Right atrium auricular region (tissue), 2 donors: ENCODE data around the gene GRIP2. TPM values are rescaled to one million over a fixed set of nuclear protein-coding genes. Genes with fewer than 3 reads are reported as not detected.

Experiments used
- DNase-seq: peaks from one replicate; pipeline ENCODE4 v3.0.0-alpha.2; 2019; ENCODE audit warnings: low spot score
- H3K27ac ChIP-seq, 2 donors: fragments of 200-600 bp; sonication (generic); 1 replicate in 1 of 2; 2 replicates in 1 of 2; pipeline ENCODE4 v1.5.1; 2016 to 2019
- H3K27me3 ChIP-seq, 2 donors: fragments of 200-600 bp; sonication (generic); one replicate each; pipeline versions ENCODE4 v1.5.1 to v1.6.0; 2017 to 2019
- H3K36me3 ChIP-seq: fragments of 200-600 bp; sonication (generic); one replicate; pipeline ENCODE4 v1.5.1; 2016
- H3K4me1 ChIP-seq, 2 donors: fragments of 200-600 bp; sonication (generic); one replicate each; pipeline versions ENCODE4 v1.5.1 to v1.6.0; 2017 to 2019
- H3K4me3 ChIP-seq, 2 donors: fragments of 200-600 bp; sonication (generic); 1 replicate in 1 of 2; 2 replicates in 1 of 2; pipeline ENCODE4 v1.5.1; 2017 to 2019; ENCODE audit warnings: mild to moderate bottlenecking in 1 of 2, moderate library complexity in 1 of 2
- H3K9me3 ChIP-seq, 2 donors: fragments of 200-600 bp; sonication (generic); one replicate each; pipeline ENCODE4 v1.5.1; 2019
- CTCF ChIP-seq, 2 donors: fragments of 200-600 bp; sonication (generic); IDR thresholded peaks; one replicate each; pipeline ENCODE4 v1.5.1; 2019; ENCODE audit warnings: antibody characterized with exemption in 2 of 2
- total RNA-seq, 2 donors: library from RNA; depleted of rRNA; stranded (reverse); fragments of >200 nt; gene quantifications; one replicate each; pipeline ENCODE4 v1.1.0, GENCODE V29; 2016

GRIP2 gene
- total RNA-seq, 2 donors from 2014 or later: 7.1 to 13.2 TPM

- H3K36me3 ChIP-seq: no peaks in the 10 kb centered on the region
- TF ChIP-seq CTCF (IDR thresholded peaks at IDR 0.05): no peak
- no peaks in the 10 kb centered on the region for H3K4me1 ChIP-seq
- H3K27me3 ChIP-seq: no peaks in the 10 kb centered on the region
- H3K27ac ChIP-seq: no peak overlapping the region
- H3K4me3 ChIP-seq: no peak overlapping the region
- H3K9me3 ChIP-seq: no peaks in the 10 kb centered on the region
- DNase-seq: no peak
These were observed 24.6 kb upstream of the GRIP2 start for GRCh38 chr3:14564741-14565140.

GRCh38 chr3:14563946-14564539 lies 23.9 kb upstream of the GRIP2 start:
- H3K9me3 ChIP-seq: no peaks in the 10 kb centered on the region
- no peak for DNase-seq
- no peaks in the 10 kb centered on the region for H3K27me3 ChIP-seq
- no peaks in the 10 kb centered on the region for H3K4me1 ChIP-seq
- H3K36me3 ChIP-seq: no peaks in the 10 kb centered on the region
- H3K27ac ChIP-seq: no peak overlapping the region
- no peak overlapping the region for H3K4me3 ChIP-seq
- no peak for TF ChIP-seq CTCF (IDR thresholded peaks at IDR 0.05)

- no peak for TF ChIP-seq CTCF (IDR thresholded peaks at IDR 0.05)
- H3K4me3 ChIP-seq: no peak overlapping the region
- DNase-seq: no peak
- H3K27ac ChIP-seq: no peak overlapping the region
- H3K27me3 ChIP-seq: no peaks in the 10 kb centered on the region
- H3K36me3 ChIP-seq: no peaks in the 10 kb centered on the region
- no peaks in the 10 kb centered on the region for H3K9me3 ChIP-seq
- H3K4me1 ChIP-seq: peaks cover 0 to 3% of the 10 kb centered on the region in 2 donors
These were observed 22.2 kb upstream of the GRIP2 start for GRCh38 chr3:14562121-14562890.

GRCh38 chr3:14561051-14561960 lies 21.2 kb upstream of the GRIP2 start:
- Histone ChIP-seq H3K4me3 (no peak overlapping the region), H3K4me1 (peaks cover 0 to 11% of the 10 kb centered on the region in 2 donors), H3K9me3 (no peaks in the 10 kb centered on the region), H3K36me3 (no peaks in the 10 kb centered on the region), H3K27ac (no peak overlapping the region), H3K27me3 (no peaks in the 10 kb centered on the region)
- TF ChIP-seq CTCF (IDR thresholded peaks at IDR 0.05): no peak
- no peak for DNase-seq

DNA sequence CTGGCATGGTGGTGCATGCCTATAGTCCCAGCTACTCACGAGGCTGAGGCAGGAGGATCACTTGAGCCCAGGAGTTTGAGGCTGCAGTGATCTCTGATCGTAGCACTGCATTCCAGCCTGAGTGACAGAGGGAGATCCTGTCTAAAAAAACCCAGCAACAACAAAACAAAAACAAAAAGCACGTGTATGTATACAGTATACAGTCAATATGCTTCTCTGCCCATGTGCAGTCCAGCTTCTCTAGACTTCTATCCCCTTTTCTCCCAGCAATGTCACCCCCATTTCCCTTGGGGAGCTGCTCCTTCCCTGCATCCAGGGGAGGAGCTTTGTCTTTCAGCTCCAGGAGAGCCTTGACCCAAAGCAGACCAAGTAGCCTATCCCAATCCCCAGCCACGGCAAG lies 20.0 kb upstream of the GRIP2 start:
- Histone ChIP-seq H3K4me3 (no peak overlapping the region), H3K27ac (no peak overlapping the region), H3K36me3 (no peaks in the 10 kb centered on the region), H3K9me3 (no peaks in the 10 kb centered on the region), H3K27me3 (no peaks in the 10 kb centered on the region), H3K4me1 (peaks cover 0 to 20% of the 10 kb centered on the region in 2 donors)
- no peak for DNase-seq
- no peak for TF ChIP-seq CTCF (IDR thresholded peaks at IDR 0.05)
